Loucy (cell line): ENCODE data around the gene ZNF576.

ENCODE experiments used
- H2AFZ ChIP-seq: fragments of 200-600 bp; sonication (generic); 2 replicates; pipeline ENCODE4 v1.6.0; 2016; ENCODE audit warnings: antibody characterized with exemption, mild to moderate bottlenecking, low read length, moderate library complexity
- H3F3A ChIP-seq: fragments of 200-600 bp; 2 replicates; pipeline ENCODE4 v1.6.0; 2016; ENCODE audit warnings: antibody characterized with exemption, low read depth, mild to moderate bottlenecking
- H3K27me3 ChIP-seq: fragments of 200-600 bp; sonication (generic); 2 replicates; pipeline ENCODE4 v1.6.1; 2014; ENCODE audit warnings: low read length, mild to moderate bottlenecking; ENCODE audit not compliant: insufficient read depth, poor library complexity, severe bottlenecking
- H3K36me3 ChIP-seq: fragments of 200-600 bp; sonication (generic); 2 replicates; pipeline ENCODE4 v1.6.1; 2016; ENCODE audit warnings: low read length; ENCODE audit not compliant: insufficient read depth
- H3K4me1 ChIP-seq: fragments of 200-600 bp; sonication (generic); 2 replicates; pipeline ENCODE4 v1.5.1; 2014; ENCODE audit warnings: low read length, mild to moderate bottlenecking; ENCODE audit not compliant: insufficient read depth, poor library complexity, severe bottlenecking
- H3K4me2 ChIP-seq: fragments of 200-600 bp; sonication (generic); 2 replicates; pipeline ENCODE4 v1.6.0; 2014; ENCODE audit warnings: antibody characterized with exemption, low read length, low read depth, mild to moderate bottlenecking; ENCODE audit not compliant: poor library complexity, severe bottlenecking
- H3K4me3 ChIP-seq: fragments of 200-600 bp; sonication (generic); 2 replicates; pipeline ENCODE4 v1.5.1; 2014; ENCODE audit warnings: low read length, mild to moderate bottlenecking, mixed read lengths; ENCODE audit not compliant: poor library complexity, severe bottlenecking
- H3K79me2 ChIP-seq: fragments of 200-600 bp; sonication (generic); 2 replicates; pipeline ENCODE4 v1.6.1; 2014; ENCODE audit warnings: low read length; ENCODE audit not compliant: insufficient read depth
- H3K9ac ChIP-seq: fragments of 200-600 bp; sonication (generic); 2 replicates; pipeline ENCODE4 v1.6.0; 2014; ENCODE audit warnings: mild to moderate bottlenecking, low read depth, low read length, moderate library complexity; ENCODE audit not compliant: poor library complexity, severe bottlenecking
- H3K9me2 ChIP-seq: fragments of 200-600 bp; sonication (generic); replicated peaks from 2 replicates; pipeline ENCODE4 v1.6.1; 2016; ENCODE audit warnings: low read depth, low read length, mixed read lengths
- H3K9me3 ChIP-seq: fragments of 200-600 bp; sonication (generic); 2 replicates; pipeline ENCODE4 v1.6.1; 2014; ENCODE audit warnings: mild to moderate bottlenecking, antibody characterized with exemption, low read length, low read depth; ENCODE audit not compliant: insufficient read depth
- H4K20me1 ChIP-seq: fragments of 200-600 bp; sonication (generic); 2 replicates; pipeline ENCODE4 v1.6.0; 2014; ENCODE audit warnings: antibody characterized with exemption, low read length, mild to moderate bottlenecking; ENCODE audit not compliant: insufficient read depth, poor library complexity, severe bottlenecking
- CTCF ChIP-seq: fragments of 200-600 bp; sonication (generic); conservative IDR thresholded peaks from 2 replicates; pipeline ENCODE4 v1.5.1; 2014; ENCODE audit warnings: mild to moderate bottlenecking, antibody characterized with exemption, low read length
- EZH2phosphoT487 ChIP-seq: fragments of 200-600 bp; IDR thresholded peaks from 2 replicates; pipeline ENCODE4 v1.6.1; 2018; ENCODE audit warnings: antibody characterized with exemption, mild to moderate bottlenecking, moderate library complexity, borderline replicate concordance

ZNF576 gene

DNA sequence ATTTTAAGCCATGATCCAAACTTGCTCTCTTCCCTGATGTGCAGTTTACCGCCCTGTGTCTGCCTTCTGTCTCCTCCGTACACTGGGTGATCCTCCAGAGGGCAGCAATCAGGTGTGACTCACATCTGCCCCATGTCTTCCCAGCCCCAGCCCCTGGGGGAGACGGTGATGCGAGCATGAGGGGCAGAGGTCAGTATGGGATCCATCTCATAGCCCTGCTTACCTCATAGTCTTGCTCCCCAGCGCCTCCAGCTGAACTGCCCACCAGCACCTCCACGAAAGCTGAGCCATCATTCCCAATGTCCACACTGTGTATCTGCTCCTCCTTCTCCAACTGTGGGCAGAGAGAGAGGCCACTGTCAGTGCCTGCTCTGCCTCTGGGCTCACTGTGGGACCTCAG is 35.7 kb upstream of the ZNF576 start:
- H3F3A ChIP-seq: peaks cover 19% of the 10 kb centered on the region
- no peaks in the 10 kb centered on the region for H3K27me3 ChIP-seq
- no peaks in the 10 kb centered on the region for H3K9me3 ChIP-seq
- H3K4me3 ChIP-seq: no peak overlapping the region
- no peak for TF ChIP-seq EZH2phosphoT487
- peak; percentile 69 for TF ChIP-seq CTCF
- peaks cover 36% of the 10 kb centered on the region for H3K79me2 ChIP-seq
- peak overlapping the region; percentile 58 for H3K9ac ChIP-seq
- peaks cover 51% of the 10 kb centered on the region for H3K4me1 ChIP-seq
- H4K20me1 ChIP-seq: no peaks in the 10 kb centered on the region
- H3K36me3 ChIP-seq: peaks cover 9% of the 10 kb centered on the region; the same call in 1 of the 2 replicates
- H3K4me2 ChIP-seq: peak overlapping the region; percentile 68
- H3K9me2 ChIP-seq: no peaks in the 10 kb centered on the region
- no peak overlapping the region for H2AFZ ChIP-seq

DNA sequence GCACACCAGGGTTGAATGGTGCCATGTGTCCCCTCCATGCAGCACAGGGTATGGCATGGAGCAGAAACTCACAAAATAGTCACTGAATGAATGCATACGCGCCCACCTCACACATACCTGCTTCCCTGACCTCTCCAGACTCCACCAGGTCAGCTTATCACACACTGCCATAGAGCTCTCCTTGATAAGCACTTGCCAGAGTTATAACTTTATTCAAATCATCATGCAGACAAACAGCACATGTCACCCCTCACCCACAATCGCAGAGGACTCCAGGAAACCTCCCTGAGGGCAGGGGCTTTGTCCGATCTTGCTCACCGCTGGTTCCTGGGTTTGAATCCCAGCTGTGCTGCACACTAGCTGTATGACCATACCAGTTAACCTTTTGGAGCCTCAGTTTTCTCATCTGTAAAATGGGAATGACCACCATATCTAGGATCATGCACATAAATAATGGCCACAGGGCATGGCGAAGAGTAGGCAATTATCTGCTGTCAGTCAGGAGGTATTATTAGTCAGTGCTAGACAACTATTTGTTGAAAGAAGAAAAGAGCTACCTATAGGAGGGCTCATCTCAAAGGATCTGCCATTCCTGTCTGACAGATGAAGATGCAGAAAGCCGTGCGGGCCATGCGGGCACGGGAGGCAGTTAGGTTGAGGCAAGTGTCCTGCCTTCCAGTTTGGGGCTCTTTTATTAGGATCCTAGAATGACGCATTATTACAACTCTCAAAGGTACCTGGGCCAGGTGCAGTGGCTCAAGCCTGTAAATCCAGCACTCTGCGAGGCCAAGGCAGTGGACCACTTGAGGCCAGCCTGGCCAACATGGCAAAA is 35.0 kb upstream of the ZNF576 start:
- Histone ChIP-seq H4K20me1 (no peaks in the 10 kb centered on the region), H3K9ac (peak overlapping the region; percentile 58), H3F3A (peaks cover 19% of the 10 kb centered on the region), H3K4me2 (peak overlapping the region; percentile 68), H3K27me3 (no peaks in the 10 kb centered on the region), H2AFZ (no peak overlapping the region), H3K4me1 (peaks cover 51% of the 10 kb centered on the region), H3K36me3 (0 out of 2 replicates have a peak, but pooled peaks cover 4% of the 10 kb centered on the region), H3K9me2 (no peaks in the 10 kb centered on the region), H3K9me3 (no peaks in the 10 kb centered on the region), H3K79me2 (peaks cover 36% of the 10 kb centered on the region), H3K4me3 (peak overlapping the region; percentile 47)
- no peak for TF ChIP-seq CTCF
- no peak for TF ChIP-seq EZH2phosphoT487

DNA sequence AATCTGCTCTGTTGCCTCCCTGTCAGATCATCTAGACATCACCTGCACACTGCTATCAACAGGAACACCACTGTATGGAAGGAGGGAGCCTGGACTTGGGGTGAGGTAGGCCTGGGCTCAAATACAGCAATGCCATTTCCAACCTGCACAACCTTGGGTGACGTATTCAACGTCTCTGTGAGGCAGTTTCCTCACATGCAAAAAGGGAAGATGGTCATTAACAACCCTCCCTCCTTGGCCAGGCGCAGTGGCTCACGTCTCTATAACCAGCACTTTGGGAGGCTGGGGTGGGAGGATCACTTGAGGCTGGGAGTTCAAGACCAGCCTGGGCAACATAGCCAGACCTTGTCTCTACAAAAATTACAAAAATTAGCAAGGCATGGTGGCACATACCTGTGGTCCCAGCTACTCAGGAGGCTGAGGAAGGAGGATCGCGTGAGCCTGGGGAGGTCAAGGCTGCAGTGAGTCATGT is 34.1 kb upstream of the ZNF576 start:
- Histone ChIP-seq H3K27me3 (no peaks in the 10 kb centered on the region), H3K4me1 (peaks cover 54% of the 10 kb centered on the region), H3K79me2 (peaks cover 37% of the 10 kb centered on the region), H3K36me3 (0 out of 2 replicates have a peak, but pooled peaks cover 4% of the 10 kb centered on the region), H3K4me3 (peak overlapping the region; percentile 47), H4K20me1 (no peaks in the 10 kb centered on the region), H3K9me3 (no peaks in the 10 kb centered on the region), H2AFZ (no peak overlapping the region), H3K9me2 (no peaks in the 10 kb centered on the region), H3K4me2 (peak overlapping the region; percentile 68), H3F3A (peaks cover 19% of the 10 kb centered on the region), H3K9ac (peak overlapping the region; percentile 58)
- TF ChIP-seq CTCF (no peak), EZH2phosphoT487 (no peak)
